Transverse colon (tissue), 4 donors: Measurements from ENCODE around the gene ELOB. TPM values are rescaled to one million over a fixed set of nuclear protein-coding genes. Genes with fewer than 3 reads are reported as not detected.

Experiments used
- DNase-seq: peaks from one replicate; pipeline ENCODE4 v3.0.0-alpha.2; 2019
- H3K27ac ChIP-seq, 4 donors: fragments of 200-600 bp; sonication (generic); 2 replicates each; pipeline ENCODE4 v1.5.1; 2016 to 2018; ENCODE audit warnings: inconsistent platforms in 4 of 4
- H3K27me3 ChIP-seq: fragments of 200-600 bp; sonication (generic); 2 replicates; pipeline ENCODE4 v1.5.1; 2017; ENCODE audit warnings: inconsistent platforms
- H3K36me3 ChIP-seq, 4 donors: fragments of 200-600 bp; sonication (generic); 2 replicates each; pipeline ENCODE4 v1.5.1; 2017 to 2019; ENCODE audit warnings: inconsistent platforms in 4 of 4
- H3K4me1 ChIP-seq, 4 donors: fragments of 200-600 bp; sonication (generic); 2 replicates each; pipeline ENCODE4 v1.5.1; 2017 to 2020; ENCODE audit warnings: inconsistent platforms in 4 of 4
- H3K4me3 ChIP-seq, 4 donors: fragments of 200-600 bp; sonication (generic); 1 replicate in 1 of 4; 2 replicates in 3 of 4; pipeline versions ENCODE4 v1.5.1 to v1.6.1; 2017 to 2019; ENCODE audit warnings: inconsistent platforms in 4 of 4
- H3K9me3 ChIP-seq, 2 donors: fragments of 200-600 bp; sonication (generic); 2 replicates each; pipeline ENCODE4 v1.5.1; 2017 to 2019; ENCODE audit warnings: inconsistent platforms in 2 of 2
- EP300 ChIP-seq: sonication (generic); formaldehyde crosslinking; IDR thresholded peaks from one replicate; pipeline ENCODE4 v1.6.1; 2017; ENCODE audit warnings: antibody characterized with exemption, low read depth
- POLR2A ChIP-seq: fragments of 450-650 bp; IDR thresholded peaks from one replicate; pipeline ENCODE4 v1.6.1; 2016; ENCODE audit warnings: antibody characterized with exemption, mild to moderate bottlenecking, moderate library complexity
- POLR2AphosphoS5 ChIP-seq, 3 donors: sonication (generic); formaldehyde crosslinking; IDR thresholded peaks; one replicate each; pipeline ENCODE4 v1.6.1; 2016; ENCODE audit warnings: antibody characterized with exemption in 3 of 3
- WGBS, 2 donors: methylation state at CpG; one replicate each; pipeline ENCODE4 v1.1.5; 2018; ENCODE audit warnings: low coverage in 1 of 2; 5-methylcytosine and 5-hydroxymethylcytosine counted together
- in situ Hi-C, 4 donors: fragments of 200-750 bp; cut with MboI; loops; one replicate each; pipeline versions ENCODE4 v1.15.0 to v1.15.1; 2017; ENCODE audit warnings: low sequenced_read_pairs in 3 of 4, low pct_ligation_motif_present in 1 of 4, low pct_unique_long_range_greater_than_20kb in 1 of 4
- intact Hi-C: fragments of 100-400 bp; cut with DNase I; formaldehyde crosslinking; loops from one replicate; pipeline ENCODE4 v1.15.1; 2023; ENCODE audit warnings: low total_unique reads
- total RNA-seq, 4 donors: library from RNA; depleted of rRNA; stranded (reverse); fragments of >200 nt; gene quantifications; one replicate each; pipeline ENCODE4 v1.1.0, GENCODE V29; 2016
- TF ChIP-seq, protein P1 (sequence below), 5 experiments: fragments of 200-600 bp in 3 of 5; fragments of 450-650 bp in 2 of 5; sonication (generic) in 3 of 5; IDR thresholded peaks; 1 replicate in 2 of 5; 2 replicates in 3 of 5; pipeline ENCODE4 v1.5.1; 2016 to 2017; ENCODE audit warnings: antibody characterized with exemption in 5 of 5, inconsistent platforms in 3 of 5, mild to moderate bottlenecking in 2 of 5, moderate library complexity in 1 of 5

ELOB gene
- total RNA-seq, 4 donors from 2014 or later = 133 to 433 (median 288) TPM

GRCh38 chr16:2737895-2738418, 39.1 kb downstream of the ELOB start:
- no peaks in the 10 kb centered on the region for H3K9me3 ChIP-seq
- TF ChIP-seq EP300 (no peak), POLR2A (no peak), POLR2AphosphoS5 (IDR thresholded peaks at IDR 0.05) (no peak)
- TF ChIP-seq, protein P1, sequence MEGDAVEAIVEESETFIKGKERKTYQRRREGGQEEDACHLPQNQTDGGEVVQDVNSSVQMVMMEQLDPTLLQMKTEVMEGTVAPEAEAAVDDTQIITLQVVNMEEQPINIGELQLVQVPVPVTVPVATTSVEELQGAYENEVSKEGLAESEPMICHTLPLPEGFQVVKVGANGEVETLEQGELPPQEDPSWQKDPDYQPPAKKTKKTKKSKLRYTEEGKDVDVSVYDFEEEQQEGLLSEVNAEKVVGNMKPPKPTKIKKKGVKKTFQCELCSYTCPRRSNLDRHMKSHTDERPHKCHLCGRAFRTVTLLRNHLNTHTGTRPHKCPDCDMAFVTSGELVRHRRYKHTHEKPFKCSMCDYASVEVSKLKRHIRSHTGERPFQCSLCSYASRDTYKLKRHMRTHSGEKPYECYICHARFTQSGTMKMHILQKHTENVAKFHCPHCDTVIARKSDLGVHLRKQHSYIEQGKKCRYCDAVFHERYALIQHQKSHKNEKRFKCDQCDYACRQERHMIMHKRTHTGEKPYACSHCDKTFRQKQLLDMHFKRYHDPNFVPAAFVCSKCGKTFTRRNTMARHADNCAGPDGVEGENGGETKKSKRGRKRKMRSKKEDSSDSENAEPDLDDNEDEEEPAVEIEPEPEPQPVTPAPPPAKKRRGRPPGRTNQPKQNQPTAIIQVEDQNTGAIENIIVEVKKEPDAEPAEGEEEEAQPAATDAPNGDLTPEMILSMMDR (IDR thresholded peaks at IDR 0.05) = no peak
- no peak overlapping the region for H3K4me3 ChIP-seq
- intact Hi-C loops = no loop called here
- no peaks in the 10 kb centered on the region for H3K4me1 ChIP-seq
- H3K36me3 ChIP-seq = no peaks in the 10 kb centered on the region
- peaks cover 16% of the 10 kb centered on the region for H3K27me3 ChIP-seq
- in situ Hi-C loops = no loop called here
- no peak for DNase-seq
- H3K27ac ChIP-seq = no peak overlapping the region
- WGBS, 2 donors = 62% methylated on average over 7 of the region's 7 CpGs; no CpG with 5 or more reads in 1 of the 2 donors

DNA sequence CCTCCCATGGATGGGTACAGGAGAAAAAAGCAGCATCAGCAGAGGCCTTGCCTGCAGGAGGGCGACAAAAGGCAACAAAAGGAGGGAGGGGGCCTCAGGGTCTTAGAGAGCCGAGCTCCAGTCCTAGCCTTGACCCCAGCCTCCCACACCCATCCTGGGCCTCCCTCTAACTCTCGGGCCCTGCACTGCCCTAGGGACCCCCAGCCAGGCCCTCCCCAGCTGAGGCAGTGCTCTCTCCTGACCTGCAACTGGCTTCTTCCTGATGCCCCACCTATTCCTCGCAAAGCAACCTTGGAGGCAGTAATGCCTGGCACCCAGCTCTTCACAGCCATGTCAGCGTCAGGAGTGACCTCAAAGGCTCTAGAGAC, 39.9 kb downstream of the ELOB start:
- in situ Hi-C loops = no loop called here
- WGBS, 2 donors = 75% methylated on average over 5 of the region's 5 CpGs; no CpG with 5 or more reads in 1 of the 2 donors
- TF ChIP-seq POLR2A = no peak
- TF ChIP-seq EP300 = no peak
- TF ChIP-seq, protein P1 (IDR thresholded peaks at IDR 0.05) = no peak
- TF ChIP-seq POLR2AphosphoS5 (IDR thresholded peaks at IDR 0.05) = no peak

GRCh38 chr16:2736476-2737237, 40.4 kb downstream of the ELOB start:
- no peaks in the 10 kb centered on the region for H3K9me3 ChIP-seq
- TF ChIP-seq, protein P1 (IDR thresholded peaks at IDR 0.05) = no peak
- TF ChIP-seq EP300 = no peak
- no peak for TF ChIP-seq POLR2AphosphoS5 (IDR thresholded peaks at IDR 0.05)
- TF ChIP-seq POLR2A = no peak
- 90% methylated on average over 11 of the region's 11 CpGs; no CpG with 5 or more reads in 1 of the 2 donors for WGBS, 2 donors
- DNase-seq = no peak
- intact Hi-C loops = no loop called here
- H3K4me1 ChIP-seq = no peaks in the 10 kb centered on the region
- no peak overlapping the region for H3K4me3 ChIP-seq
- peaks cover 16% of the 10 kb centered on the region for H3K27me3 ChIP-seq
- H3K27ac ChIP-seq = no peak overlapping the region
- H3K36me3 ChIP-seq = no peaks in the 10 kb centered on the region
- in situ Hi-C loops = no loop called here

More for the DNA sequence above, 39.9 kb downstream of the ELOB start:
- Histone ChIP-seq H3K4me3 (no peak overlapping the region), H3K4me1 (no peaks in the 10 kb centered on the region), H3K36me3 (no peaks in the 10 kb centered on the region), H3K27me3 (peaks cover 16% of the 10 kb centered on the region), H3K9me3 (no peaks in the 10 kb centered on the region), H3K27ac (no peak overlapping the region)
- intact Hi-C loops = no loop called here
- no peak for DNase-seq

DNA sequence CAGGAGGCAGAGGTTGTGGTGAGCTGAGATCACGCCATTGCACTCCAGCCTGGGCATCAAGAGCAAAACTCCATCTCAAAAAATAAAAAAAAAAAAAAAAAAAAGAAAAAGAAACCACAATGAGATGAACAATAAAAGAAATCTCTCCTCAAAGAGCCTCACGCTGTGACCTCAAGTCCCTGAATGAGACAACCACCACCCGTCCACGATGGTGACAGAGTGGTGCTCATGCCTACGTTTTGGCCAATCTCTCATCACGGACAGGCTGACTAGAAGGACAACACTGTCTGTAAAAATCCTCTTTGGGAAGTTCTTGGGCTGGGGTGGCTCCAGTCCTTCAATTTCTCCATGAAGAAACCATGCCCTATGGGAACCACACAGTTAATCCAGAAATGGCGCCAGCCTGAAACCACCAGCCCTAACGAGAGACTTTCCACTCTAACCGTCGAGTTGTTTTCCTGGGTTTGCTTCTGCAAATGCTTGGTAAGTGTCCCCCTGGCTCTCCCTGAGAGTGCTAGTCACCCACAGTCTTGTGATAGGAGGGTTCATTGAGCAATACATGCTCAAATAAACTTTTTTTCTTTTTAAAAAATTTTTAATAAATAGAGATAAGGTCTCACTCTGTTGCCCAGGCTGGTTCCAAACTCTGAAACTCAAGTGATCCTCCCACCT, 42.1 kb downstream of the ELOB start:
- Histone ChIP-seq H3K36me3 (no peaks in the 10 kb centered on the region), H3K4me1 (no peaks in the 10 kb centered on the region), H3K27ac (no peak overlapping the region), H3K27me3 (peaks cover 16% of the 10 kb centered on the region), H3K4me3 (no peak overlapping the region), H3K9me3 (no peaks in the 10 kb centered on the region)
- TF ChIP-seq POLR2A (no peak), EP300 (no peak), POLR2AphosphoS5 (IDR thresholded peaks at IDR 0.05) (no peak)
- TF ChIP-seq, protein P1 (IDR thresholded peaks at IDR 0.05) = no peak
- in situ Hi-C loops (no loop called here), intact Hi-C loops (no loop called here)
- 84 to 96% methylated on average over 4 to 10 of the region's 10 CpGs for WGBS, 2 donors
- DNase-seq = no peak
